Measurements from ENCODE around the gene PRND.
"Not testable (repeated sequence)": the region's sequence is repeated elsewhere in the genome, so short reads cannot be mapped to it uniquely, and the experiment has no call there.

Gene PRND

GRCh38 chr20:4721719-4722118, at the start of gene PRND:
Gene PRND (plus strand): TSS chr20:4721909. CDS start chr20:4724552, 2,643 bp downstream.
- no peak for DNase-seq

- no peak for DNase-seq
Measured at GRCh38 chr20:4672948-4673347, 48.8 kb upstream of the PRND start.

GRCh38 chr20:4673371-4674001, 48.2 kb upstream of the PRND start:
- no peak for DNase-seq

GRCh38 chr20:4674672-4675071, 47.0 kb upstream of the PRND start:
- DNase-seq: no peak

GRCh38 chr20:4677846-4678245, 43.9 kb upstream of the PRND start:
- DNase-seq: no peak

GRCh38 chr20:4681401-4681800, 40.3 kb upstream of the PRND start:
- no peak for DNase-seq

DNA sequence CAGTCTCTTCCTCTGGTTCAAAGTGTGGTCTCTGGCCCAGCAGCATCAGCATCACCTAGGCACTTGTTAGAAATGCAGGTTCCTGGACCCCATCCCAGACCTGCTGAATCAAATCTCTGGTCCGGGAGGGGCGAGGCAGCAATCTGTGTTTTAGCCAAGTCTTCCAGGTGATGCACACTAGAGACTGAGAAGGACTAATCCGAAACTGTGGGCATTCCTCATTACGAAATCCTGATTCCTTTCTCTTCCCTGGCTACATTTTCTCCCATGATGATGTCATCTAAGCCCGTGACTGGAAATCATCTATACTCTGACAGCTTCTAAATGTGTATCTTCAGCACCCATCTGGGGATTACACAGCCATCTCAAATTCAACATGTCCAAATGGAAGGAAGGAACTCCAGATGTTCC, 39.7 kb upstream of the PRND start:
- DNase-seq: no peak

DNA sequence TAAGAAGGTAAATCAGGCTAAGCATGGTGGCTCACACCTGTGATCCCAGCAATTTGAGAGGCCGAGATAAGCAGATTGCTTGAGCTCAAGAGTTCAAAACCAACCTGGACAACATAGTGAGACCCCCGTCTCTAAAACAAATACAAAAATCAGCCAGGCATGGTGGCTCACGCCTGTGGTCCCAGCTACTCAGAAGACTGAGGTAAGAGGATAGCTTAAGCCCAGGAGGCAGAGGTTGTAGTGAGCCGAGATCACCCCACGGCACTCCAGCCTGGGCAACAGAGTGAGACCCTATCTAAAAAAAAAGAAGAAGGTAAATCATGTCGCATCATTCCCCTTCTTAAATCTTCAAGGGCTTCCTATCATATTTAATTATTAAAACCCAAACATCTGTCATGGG, 39.0 kb upstream of the PRND start:
- DNase-seq: no peak

DNA sequence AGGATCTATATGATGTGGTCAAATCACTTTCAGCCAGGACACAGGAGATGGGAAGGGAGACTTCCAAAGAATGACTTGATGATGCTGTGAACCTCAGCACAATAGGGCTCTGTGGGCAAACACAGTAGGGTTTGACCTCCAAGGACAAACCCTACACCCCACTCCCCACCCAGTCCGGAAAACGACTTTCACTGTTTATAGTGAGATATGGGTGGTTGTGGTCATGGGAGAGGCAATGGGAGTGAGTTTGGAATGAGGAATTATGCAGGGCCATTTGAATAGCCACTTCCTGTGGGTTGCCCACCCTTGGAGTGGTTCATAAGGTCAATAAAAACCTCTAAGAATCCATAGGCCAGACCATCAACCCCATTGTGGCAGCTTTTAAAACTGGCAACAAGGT, 38.4 kb upstream of the PRND start:
- DNase-seq: no peak

- no peak for DNase-seq
Measured at GRCh38 chr20:4684837-4685413, 36.8 kb upstream of the PRND start.

DNA sequence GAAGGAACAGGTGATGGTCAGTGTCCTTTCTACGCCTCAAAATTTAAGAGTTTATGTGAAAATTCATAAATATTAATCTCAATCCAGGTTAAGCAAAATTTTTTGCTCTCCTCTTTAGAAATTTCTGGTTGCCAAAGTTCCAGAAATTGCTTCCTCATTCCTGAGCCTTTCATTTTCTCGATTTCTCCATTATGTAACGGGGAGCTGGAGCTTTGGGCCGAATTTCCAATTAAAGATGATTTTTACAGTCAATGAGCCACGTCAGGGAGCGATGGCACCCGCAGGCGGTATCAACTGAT, 35.8 kb upstream of the PRND start:
- DNase-seq: no peak

GRCh38 chr20:4688305-4688704, 33.4 kb upstream of the PRND start:
- DNase-seq: no peak

DNA sequence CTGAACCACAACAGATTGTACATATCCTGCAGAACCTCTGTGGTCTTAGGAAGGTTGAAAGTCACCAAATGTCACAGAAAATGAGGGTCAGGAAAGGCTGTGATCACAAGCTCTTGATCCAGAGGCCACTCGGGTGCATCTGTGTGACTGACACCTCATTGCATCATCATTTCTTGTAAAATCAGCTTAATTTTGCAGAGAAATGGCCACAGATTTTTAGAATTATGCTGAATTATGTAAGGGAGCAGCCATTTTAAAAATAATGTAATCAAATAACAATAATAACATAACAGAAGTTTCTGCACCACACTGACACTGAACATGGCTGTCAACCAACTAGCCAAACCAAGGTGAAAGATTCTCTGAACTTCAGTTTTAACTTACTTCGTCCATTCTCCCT, 32.5 kb upstream of the PRND start:
- DNase-seq: no peak

DNA sequence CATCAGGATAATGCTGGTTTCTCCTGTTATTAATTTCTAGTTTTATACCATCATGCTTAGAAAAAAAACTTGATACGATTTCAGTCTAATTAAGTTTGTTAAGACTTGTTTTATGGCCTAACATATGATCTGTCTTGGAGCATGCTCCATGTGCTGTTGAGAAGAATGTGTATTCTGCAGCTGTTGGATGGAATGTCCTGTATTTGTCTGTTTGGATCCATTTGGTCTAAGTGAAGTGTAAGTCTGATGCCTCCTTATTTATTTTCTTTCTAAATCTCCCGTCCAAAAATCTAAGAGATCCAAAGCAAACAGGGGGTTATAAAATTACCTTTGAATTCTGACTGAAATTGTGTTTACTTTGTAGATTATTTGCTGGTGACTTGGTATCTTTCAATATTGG, 30.0 kb upstream of the PRND start:
- DNase-seq: no peak

GRCh38 chr20:4694076-4694475, 27.6 kb upstream of the PRND start:
- DNase-seq: no peak

DNA sequence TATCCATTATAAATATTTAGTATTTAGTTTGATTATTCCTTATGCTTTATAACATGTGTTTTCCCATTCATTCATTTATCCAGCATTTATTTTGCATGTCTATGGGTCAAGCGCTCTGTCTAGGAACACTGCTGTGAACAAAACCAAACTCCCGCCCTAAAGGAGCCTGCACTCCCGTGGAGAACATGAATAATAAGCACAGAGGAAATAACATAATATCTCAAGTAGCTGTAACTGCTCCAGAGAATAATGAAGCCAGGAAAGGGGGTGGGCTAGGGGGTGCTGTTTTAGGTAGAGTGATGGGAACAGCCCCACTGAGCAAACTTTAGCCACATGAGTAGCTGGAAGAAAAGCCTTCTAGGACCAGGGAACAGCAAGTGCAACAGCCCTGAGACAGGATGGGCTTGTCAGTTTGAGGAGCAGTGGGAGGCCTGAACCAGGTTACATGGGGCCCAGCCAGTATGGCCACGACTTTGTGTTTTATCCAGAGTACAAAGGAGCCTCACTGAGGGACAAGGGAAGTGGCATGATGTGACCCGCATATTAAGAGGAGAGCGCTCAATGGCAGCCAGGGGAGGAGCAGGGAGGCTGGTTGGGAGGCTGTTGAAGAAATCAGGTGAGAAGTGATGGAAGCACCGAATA, 24.4 kb upstream of the PRND start:
- DNase-seq: no peak

DNA sequence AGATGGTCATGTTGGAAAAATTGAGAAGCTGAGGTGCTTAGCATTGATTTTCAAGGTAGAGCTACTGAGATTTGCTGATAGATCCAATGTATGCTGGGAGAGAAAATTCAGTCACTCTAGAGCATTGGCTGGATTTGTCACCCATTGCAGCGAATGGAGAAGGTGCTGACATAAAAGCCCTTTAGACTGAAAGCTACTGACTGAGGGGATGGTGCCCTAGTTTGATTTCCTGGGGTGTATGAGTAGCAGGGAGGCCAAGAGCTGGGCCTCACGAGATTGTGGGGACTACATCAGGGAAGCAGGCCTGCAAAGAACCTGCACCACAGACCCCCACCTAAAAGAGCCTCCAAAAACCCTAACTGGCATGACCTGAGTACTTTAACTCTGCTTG, 23.9 kb upstream of the PRND start:
- DNase-seq: no peak

- no peak for DNase-seq
Measured at GRCh38 chr20:4699216-4699615, 22.5 kb upstream of the PRND start.

DNA sequence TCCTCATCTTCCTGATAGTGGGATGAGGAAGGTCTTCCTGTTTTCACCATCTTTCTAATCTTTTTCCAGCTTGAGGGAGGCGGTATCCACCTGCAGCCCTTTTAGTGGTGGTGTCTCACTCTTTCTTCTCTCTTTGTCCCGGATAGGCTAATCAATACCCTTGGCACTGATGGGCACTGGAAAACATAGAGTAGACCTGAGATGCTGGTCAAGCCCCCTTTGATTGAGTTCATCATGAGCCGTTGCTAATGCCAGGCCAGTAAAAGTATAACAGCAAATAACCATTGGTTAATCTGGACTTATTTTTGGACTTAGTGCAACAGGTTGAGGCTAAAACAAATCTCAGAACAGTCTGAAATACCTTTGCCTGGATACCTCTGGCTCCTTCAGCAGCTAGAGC, 21.8 kb upstream of the PRND start:
- no peak for DNase-seq

DNA sequence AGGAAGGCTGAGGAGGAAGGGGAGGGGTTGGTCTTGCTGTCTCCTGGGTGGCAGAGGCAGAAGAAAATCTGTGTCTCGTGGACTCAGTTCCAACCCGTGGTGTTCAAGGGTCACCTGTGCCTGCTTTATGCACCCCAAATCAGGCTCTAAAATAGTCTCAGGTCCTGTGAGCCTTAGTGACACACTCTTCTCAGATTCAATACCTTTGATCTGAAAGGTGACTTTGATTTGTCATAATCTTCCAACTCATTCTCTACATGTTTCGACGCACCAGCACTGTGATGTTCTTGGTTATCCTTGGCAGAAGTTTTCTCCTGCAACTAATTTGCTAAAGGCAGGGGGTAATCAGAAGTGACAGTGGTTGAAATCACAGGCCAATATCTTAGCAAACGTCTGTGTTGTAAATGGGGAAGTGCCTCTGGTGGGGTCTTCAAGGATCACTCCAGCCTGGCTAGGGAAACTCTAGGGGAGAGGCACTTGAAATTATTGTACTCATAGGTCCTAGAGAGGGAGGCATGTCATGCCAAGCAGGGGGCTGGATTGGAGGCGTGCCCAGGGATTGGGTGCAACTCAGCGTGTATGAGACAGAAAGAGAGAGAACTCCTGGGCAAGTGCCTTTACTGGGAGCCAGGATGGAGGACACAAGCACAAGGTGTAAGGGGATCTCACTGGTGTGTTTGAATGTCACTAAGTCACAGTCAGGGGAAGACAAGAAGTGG, 19.0 kb upstream of the PRND start:
- DNase-seq: no peak

GRCh38 chr20:4703281-4703676, 18.4 kb upstream of the PRND start:
- no peak for DNase-seq

DNA sequence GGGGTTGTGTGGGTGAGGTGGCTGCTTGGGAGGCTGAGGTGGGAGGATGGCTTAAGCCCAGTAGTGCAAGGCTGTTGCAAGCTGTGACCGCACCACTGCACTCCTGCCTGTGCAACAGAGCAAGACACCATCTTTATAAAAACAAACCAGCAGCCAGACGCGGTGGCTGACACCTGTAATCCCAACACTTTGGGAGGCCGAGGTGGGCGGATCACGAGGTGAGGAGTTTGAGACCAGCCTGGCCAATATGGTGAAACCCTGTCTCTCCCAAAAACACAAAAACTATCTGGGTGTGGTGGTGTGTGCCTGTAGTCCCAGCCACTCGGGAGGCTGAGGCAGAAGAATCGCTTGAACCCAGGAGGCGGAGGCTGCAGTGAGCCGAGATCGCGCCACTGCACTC, 14.8 kb upstream of the PRND start:
- not testable (repeated sequence) for DNase-seq

DNA sequence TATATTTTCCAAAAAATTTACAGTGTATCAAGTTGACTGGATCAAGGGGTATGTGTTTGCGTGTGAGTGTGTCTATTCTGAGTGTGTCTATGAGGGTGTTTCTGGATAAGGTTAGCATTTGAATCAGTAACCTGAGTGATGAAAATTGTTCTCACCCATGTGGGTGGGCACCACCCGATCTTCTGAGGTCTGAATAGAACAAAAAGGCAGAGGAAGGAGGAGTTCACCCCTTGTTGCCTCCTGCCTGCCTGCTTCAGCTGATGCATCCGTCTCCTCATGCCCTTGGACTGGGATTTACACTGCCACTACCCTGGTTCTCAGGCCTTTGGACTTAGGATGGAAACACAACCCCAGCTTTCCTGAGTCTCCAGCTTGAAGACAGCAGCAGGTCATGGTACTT, 13.7 kb upstream of the PRND start:
- DNase-seq: no peak

GRCh38 chr20:4708856-4709255, 12.9 kb upstream of the PRND start:
- no peak for DNase-seq

Measured in activated CD4-positive, alpha-beta T cell treated with anti-CD3 and anti-CD28 coated beads, Interleukin-2, amount 50 U/mL, for 1 hour (primary cell).